Testis (tissue), 5 donors: ENCODE results near the gene GPR17. TPM values are rescaled to one million over a fixed set of nuclear protein-coding genes. Genes with fewer than 3 reads are reported as not detected.

ENCODE experiments used
- DNase-seq: peaks from one replicate; pipeline ENCODE4 v3.0.0-alpha.2; 2019
- H3K27ac ChIP-seq, 2 donors: fragments of 200-600 bp; sonication (generic); one replicate each; pipeline ENCODE4 v1.5.1; 2019
- H3K27me3 ChIP-seq: fragments of 200-600 bp; sonication (generic); one replicate; pipeline ENCODE4 v1.5.1; 2019
- H3K36me3 ChIP-seq: fragments of 200-600 bp; sonication (generic); one replicate; pipeline ENCODE4 v1.5.1; 2017; ENCODE audit warnings: low read depth; ENCODE audit errors: missing control alignments
- H3K4me1 ChIP-seq: fragments of 200-600 bp; sonication (generic); one replicate; pipeline ENCODE4 v1.5.1; 2019
- H3K4me3 ChIP-seq, 2 donors: fragments of 200-600 bp; sonication (generic); one replicate each; pipeline ENCODE4 v1.5.1; 2017 to 2019
- H3K9me3 ChIP-seq: fragments of 200-600 bp; sonication (generic); one replicate; pipeline ENCODE4 v1.5.1; 2017
- CTCF ChIP-seq, 3 experiments: fragments of 450-650 bp in 2 of 3; fragments of 200-600 bp in 1 of 3; sonication (generic) in 1 of 3; IDR thresholded peaks; one replicate each; pipeline ENCODE4 v1.5.1; 2016 to 2019; ENCODE audit warnings: antibody characterized with exemption in 3 of 3, mild to moderate bottlenecking in 2 of 3, moderate library complexity in 1 of 3
- POLR2A ChIP-seq: fragments of 450-650 bp; IDR thresholded peaks from one replicate; pipeline ENCODE4 v1.6.1; 2017; ENCODE audit warnings: antibody characterized with exemption, mild to moderate bottlenecking, moderate library complexity
- WGBS, 2 donors: methylation state at CpG; one replicate each; pipeline ENCODE4 v1.1.5; 2018; 5-methylcytosine and 5-hydroxymethylcytosine counted together
- intact Hi-C: fragments of 100-400 bp; cut with DNase I; formaldehyde crosslinking; loops from one replicate; pipeline ENCODE4 v1.15.1; 2023; ENCODE audit warnings: low total_unique reads
- long read RNA-seq, 2 donors: transcript quantifications; one replicate each; lab custom pipeline, GENCODE V29; 2026
- polyA plus RNA-seq: library from polyadenylated mRNA; stranded (reverse); fragments of 350-450 nt; fragmentation: Illumina TruSeq; extraction: RNeasy Lipid Tissue Mini Kit (QIAGEN cat#74804); gene quantifications from one replicate; pipeline ENCODE4 v1.2.3, GENCODE V29; 2014; ENCODE audit warnings: low read depth, low replicate concordance; ENCODE audit not compliant: insufficient read depth
- total RNA-seq, 2 donors: library from RNA; depleted of rRNA; stranded (reverse); fragments of >200 nt; gene quantifications; one replicate each; pipeline ENCODE4 v1.2.3, GENCODE V29; 2016

Gene GPR17
- total RNA-seq (under 1 TPM in 1 of 2 donors, not detected in 1; 0.25 TPM), polyA plus RNA-seq (0.29 TPM)
- long read RNA-seq, donor 1: 0 reads
- long read RNA-seq, donor 2: 0 reads

GRCh38 chr2:127645395-127646291 is at the start of gene GPR17:
Gene GPR17 (plus strand): TSS chr2:127646153. CDS start chr2:127650736, 4,583 bp downstream.
- 88 to 96% methylated on average over 26 to 37 of the region's 37 CpGs for WGBS, 2 donors
- Histone ChIP-seq H3K36me3 (no peaks in the 10 kb centered on the region), H3K4me1 (peaks cover 10% of the 10 kb centered on the region), H3K27me3 (no peaks in the 10 kb centered on the region), H3K27ac (no peak within 1 kb of the TSS), H3K9me3 (no peaks in the 10 kb centered on the region), H3K4me3 (no peak within 1 kb of the TSS)
- TF ChIP-seq POLR2A (no peak), CTCF (IDR thresholded peaks at IDR 0.05) (no peak)
- no peak for DNase-seq
- intact Hi-C loops: no loop called here

GRCh38 chr2:127596311-127597045 is 49.5 kb upstream of the GPR17 start:
- 89 to 92% methylated on average over 10 to 14 of the region's 14 CpGs for WGBS, 2 donors
- intact Hi-C loops: no loop called here

GRCh38 chr2:127597046-127597983 is 48.6 kb upstream of the GPR17 start:
- H3K9me3 ChIP-seq: no peaks in the 10 kb centered on the region
- H3K27me3 ChIP-seq: no peaks in the 10 kb centered on the region
- no peak overlapping the region for H3K4me3 ChIP-seq
- H3K36me3 ChIP-seq: no peaks in the 10 kb centered on the region
- H3K27ac ChIP-seq: no peak overlapping the region
- no peak for TF ChIP-seq CTCF (IDR thresholded peaks at IDR 0.05)
- no peak for TF ChIP-seq POLR2A
- WGBS, 2 donors: 85 to 91% methylated on average over 17 of the region's 17 CpGs
- intact Hi-C loops: no loop called here
- no peak for DNase-seq
- H3K4me1 ChIP-seq: no peaks in the 10 kb centered on the region

More at GRCh38 chr2:127596311-127597045, 49.5 kb upstream of the GPR17 start:
- TF ChIP-seq CTCF (IDR thresholded peaks at IDR 0.05): no peak
- TF ChIP-seq POLR2A: no peak
- DNase-seq: peak; percentile 5
- Histone ChIP-seq H3K4me1 (no peaks in the 10 kb centered on the region), H3K27ac (no peak overlapping the region), H3K9me3 (no peaks in the 10 kb centered on the region), H3K36me3 (no peaks in the 10 kb centered on the region), H3K27me3 (no peaks in the 10 kb centered on the region), H3K4me3 (no peak overlapping the region)

- intact Hi-C loops: no loop called here
- Histone ChIP-seq H3K27ac (no peak overlapping the region), H3K4me3 (no peak overlapping the region), H3K36me3 (no peaks in the 10 kb centered on the region), H3K9me3 (no peaks in the 10 kb centered on the region), H3K4me1 (no peaks in the 10 kb centered on the region), H3K27me3 (no peaks in the 10 kb centered on the region)
- no peak for DNase-seq
- WGBS, 2 donors: 84 to 93% methylated on average over 4 of the region's 4 CpGs
- no peak for TF ChIP-seq POLR2A
These were observed 48.0 kb upstream of the GPR17 start for GRCh38 chr2:127597984-127598380.
